LNCaP clone FGC (cell line): ENCODE data around the gene SEMA3C.
A peak's percentile ranks its signal among the peaks of the same experiment; 100 is the strongest.

Experiments used
- DNase-seq: peaks from one replicate; pipeline ENCODE4 v3.0.0-alpha.2; 2011; ENCODE audit warnings: low read depth
- H3K4me3 ChIP-seq: 2 replicates; pipeline ENCODE4 v1.5.1; 2011; ENCODE audit warnings: mild to moderate bottlenecking, low read depth, low read length, control low read depth
- CTCF ChIP-seq: IDR thresholded peaks from 2 replicates; pipeline ENCODE4 v1.5.1; 2012; ENCODE audit warnings: mild to moderate bottlenecking; ENCODE audit not compliant: control insufficient read depth, insufficient read depth; ENCODE audit errors: extremely low read depth

The SEMA3C gene

DNA sequence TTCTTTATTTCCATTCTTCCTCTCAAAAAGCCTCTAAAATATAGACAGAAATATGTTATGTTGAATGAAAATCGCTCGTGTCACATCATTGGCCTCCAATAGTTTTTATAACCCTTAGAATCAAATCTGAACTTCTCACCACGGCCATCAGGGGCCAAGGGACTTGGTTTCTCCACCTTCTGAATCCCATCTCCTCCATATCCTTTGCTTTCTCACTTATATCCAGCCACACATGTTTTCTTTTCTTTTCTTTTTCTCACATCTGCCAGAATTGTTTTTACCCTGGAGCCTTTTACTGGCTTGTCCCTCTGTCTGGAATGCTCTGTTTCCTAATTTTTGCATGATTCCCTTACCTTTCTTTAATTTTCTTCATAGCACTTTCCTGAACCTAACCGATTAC is 184.8 kb downstream of the SEMA3C start:
- TF ChIP-seq CTCF: no peak
- H3K4me3 ChIP-seq: no peak overlapping the region
- no peak for DNase-seq

DNA sequence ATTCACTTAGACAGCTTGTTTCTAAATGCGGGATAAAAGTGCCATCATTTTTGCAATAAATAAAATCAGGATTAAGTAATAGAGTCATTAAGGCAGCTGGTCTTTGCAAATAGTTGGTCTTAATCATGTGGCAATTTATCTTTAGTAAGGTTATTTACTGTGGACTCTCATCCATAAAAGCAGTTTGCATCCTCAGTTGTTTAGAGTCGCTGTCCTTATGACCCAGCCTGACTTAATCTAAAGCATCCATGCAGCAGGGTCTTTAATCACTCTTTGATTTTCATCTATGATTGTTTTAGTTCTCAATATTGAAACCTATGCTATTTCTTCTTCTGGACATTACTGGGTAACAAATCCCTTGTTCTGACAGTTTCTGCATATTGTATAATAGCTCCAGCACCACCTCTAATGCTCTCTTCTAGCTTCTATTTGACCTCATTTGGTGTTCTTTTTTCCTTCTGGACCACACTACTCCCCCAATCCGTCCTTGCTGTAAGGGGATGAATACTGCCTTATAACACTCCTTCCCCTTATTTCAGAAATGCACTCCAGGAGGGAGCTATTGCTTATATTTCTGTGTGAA is 185.4 kb downstream of the SEMA3C start:
- no peak for DNase-seq
- H3K4me3 ChIP-seq: no peak overlapping the region
- TF ChIP-seq CTCF: no peak

DNA sequence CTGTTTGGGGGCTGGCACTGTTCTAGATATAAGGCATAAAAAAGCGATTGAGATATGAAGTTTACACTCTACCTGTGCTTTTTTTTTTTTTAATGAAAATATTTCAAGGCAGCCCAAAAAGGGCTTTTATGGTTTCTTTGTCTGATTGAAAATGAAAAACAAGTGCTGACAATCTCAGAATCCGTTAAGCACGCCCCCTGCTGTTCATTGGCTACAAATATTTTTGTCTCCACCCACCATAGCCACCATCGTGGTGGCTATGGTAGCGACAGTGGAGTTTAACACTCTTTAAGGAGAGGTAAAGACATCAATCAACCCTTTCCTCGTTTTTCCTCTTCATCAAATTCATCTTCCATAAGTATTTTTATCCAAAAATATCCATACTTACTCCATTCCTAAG is 186.2 kb downstream of the SEMA3C start:
- no peak overlapping the region for H3K4me3 ChIP-seq
- no peak for DNase-seq
- TF ChIP-seq CTCF: peak; percentile 25; the same call in 1 of the 2 replicates

DNA sequence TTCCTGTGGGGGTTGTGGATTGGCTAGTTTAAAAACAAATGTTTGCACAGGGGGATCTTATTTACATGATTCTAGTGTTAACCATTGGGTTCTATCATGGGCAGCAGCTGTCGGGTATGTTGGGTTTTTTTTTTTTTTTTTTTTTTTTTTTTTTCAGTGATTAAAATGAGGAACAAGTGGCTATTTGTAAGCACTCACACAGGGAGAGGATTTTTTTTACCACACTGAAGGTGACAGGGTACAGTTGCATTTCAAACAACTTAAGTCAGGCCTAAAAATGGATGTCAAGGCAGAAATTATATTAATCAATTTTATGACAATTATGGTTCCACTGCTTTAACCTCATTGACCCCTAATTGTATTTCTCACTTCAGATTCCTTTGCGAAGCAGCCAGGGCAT is 187.6 kb downstream of the SEMA3C start:
- TF ChIP-seq CTCF: no peak
- H3K4me3 ChIP-seq: no peak overlapping the region
- DNase-seq: no peak

GRCh38 chr7:80729591-80730320 is 189.1 kb downstream of the SEMA3C start:
- no peak for TF ChIP-seq CTCF
- H3K4me3 ChIP-seq: no peak overlapping the region
- DNase-seq: no peak

GRCh38 chr7:80726666-80727065 is 192.2 kb downstream of the SEMA3C start:
- no peak overlapping the region for H3K4me3 ChIP-seq
- TF ChIP-seq CTCF: no peak
- no peak for DNase-seq

GRCh38 chr7:80725181-80725611 is 193.7 kb downstream of the SEMA3C start:
- no peak for TF ChIP-seq CTCF
- no peak for DNase-seq
- no peak overlapping the region for H3K4me3 ChIP-seq
